Peyer's patch (tissue), 4 donors: ENCODE results near the gene SCO1.

Source experiments
- POLR2A ChIP-seq, 2 donors: fragments of 450-650 bp; IDR thresholded peaks; one replicate each; pipeline ENCODE4 v1.5.1; 2017; ENCODE audit warnings: antibody characterized with exemption in 2 of 2, mild to moderate bottlenecking in 2 of 2, moderate library complexity in 2 of 2
- TF ChIP-seq, protein P1 (sequence below), 6 experiments: fragments of 450-650 bp in 4 of 6; fragments of 200-600 bp in 2 of 6; sonication (generic) in 1 of 6; IDR thresholded peaks; one replicate each; pipeline ENCODE4 v1.5.1; 2017 to 2019; ENCODE audit warnings: antibody characterized with exemption in 6 of 6, mild to moderate bottlenecking in 3 of 6, moderate library complexity in 1 of 6

DNA sequence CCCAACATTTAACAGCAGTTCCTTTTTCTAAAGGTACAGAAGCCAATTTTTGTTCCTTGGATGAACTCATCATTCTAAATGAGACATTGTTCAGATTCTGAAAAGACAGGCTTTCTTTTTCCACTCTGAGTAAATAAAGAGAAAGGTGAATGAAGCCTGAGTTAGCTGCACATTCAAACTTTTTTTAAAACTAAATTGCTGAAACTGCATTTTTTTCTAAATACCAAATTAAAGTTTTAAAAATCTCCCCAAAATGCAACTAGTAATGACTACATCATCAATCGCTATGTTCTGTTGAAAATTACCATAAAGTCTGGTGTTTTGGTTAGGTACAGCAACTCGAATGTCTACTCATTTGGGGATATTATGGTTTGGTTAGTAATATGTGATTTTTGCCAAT, 9.8 kb downstream of the SCO1 start:
- TF ChIP-seq, protein P1, sequence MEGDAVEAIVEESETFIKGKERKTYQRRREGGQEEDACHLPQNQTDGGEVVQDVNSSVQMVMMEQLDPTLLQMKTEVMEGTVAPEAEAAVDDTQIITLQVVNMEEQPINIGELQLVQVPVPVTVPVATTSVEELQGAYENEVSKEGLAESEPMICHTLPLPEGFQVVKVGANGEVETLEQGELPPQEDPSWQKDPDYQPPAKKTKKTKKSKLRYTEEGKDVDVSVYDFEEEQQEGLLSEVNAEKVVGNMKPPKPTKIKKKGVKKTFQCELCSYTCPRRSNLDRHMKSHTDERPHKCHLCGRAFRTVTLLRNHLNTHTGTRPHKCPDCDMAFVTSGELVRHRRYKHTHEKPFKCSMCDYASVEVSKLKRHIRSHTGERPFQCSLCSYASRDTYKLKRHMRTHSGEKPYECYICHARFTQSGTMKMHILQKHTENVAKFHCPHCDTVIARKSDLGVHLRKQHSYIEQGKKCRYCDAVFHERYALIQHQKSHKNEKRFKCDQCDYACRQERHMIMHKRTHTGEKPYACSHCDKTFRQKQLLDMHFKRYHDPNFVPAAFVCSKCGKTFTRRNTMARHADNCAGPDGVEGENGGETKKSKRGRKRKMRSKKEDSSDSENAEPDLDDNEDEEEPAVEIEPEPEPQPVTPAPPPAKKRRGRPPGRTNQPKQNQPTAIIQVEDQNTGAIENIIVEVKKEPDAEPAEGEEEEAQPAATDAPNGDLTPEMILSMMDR (IDR thresholded peaks at IDR 0.05): no peak
- no peak for TF ChIP-seq POLR2A (IDR thresholded peaks at IDR 0.05)
